NCI-H1105 treated with DMSO at 0.1 percent for 48 hours (cell line): Measurements from ENCODE around the gene HP1BP3.

Source experiments
- DNase-seq: peaks from one replicate; lab custom pipeline; 2025; lab: John Stamatoyannopoulos, UW

The HP1BP3 gene

GRCh38 chr1:20711285-20712214 lies 75.6 kb downstream of the HP1BP3 start:
- DNase-seq: no peak

DNA sequence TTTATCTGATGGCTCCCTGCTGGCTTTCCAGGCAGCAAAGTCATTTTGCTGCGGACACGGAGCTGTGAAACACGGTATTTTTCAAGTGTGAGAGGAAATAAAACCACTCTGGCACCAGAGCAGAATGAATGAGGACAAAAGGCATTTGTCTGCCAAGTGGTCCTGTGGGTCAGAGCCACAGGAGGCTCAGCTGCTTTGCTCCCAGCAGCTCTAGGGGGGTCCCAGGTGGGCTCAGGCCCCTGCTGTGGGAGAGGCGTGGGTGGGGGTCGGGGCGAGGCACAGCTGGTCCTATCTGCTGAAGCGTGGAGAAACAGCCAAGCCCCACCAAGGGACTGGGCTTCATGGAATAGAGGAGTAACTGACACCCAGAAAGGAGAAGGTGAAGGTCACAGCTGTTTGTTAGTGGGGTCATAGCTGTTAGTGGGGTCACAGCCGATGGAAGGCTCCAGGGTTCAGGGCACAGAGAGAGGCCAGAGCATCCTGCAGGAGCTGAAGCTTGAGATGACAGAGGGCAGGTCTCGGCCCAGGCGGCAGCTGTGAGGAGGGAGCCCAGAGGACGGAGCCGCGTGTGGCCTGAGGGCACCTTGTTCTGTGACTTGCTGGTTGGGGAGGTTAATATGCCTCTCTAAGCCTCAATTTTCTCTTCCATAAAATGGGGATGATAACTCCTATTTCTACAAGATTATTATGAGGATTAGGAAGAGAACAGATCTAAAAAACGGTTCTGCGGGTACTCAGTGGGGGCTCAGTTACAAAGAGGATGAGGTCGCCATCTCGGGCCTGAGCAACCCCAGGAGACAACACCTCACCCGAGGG lies 76.4 kb downstream of the HP1BP3 start:
- no peak for DNase-seq

DNA sequence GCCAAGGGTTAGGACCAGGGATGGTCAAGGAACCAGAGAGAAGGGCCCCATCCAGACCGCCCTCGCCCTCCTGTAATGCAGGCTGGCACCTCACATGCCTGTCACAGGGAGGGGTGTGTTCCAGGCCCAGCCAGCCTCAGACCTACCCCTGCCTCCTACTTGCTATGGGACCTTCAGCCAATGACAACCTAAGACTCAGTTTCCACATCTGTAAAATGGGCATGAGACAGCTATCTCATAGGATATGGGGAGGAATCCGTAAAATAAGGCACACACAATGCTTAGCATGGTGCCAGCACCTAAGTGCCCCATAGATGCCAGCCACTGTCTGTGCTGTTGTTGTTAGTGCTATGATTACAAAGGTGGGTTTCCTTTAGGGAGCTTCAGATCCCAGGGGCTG lies 77.2 kb downstream of the HP1BP3 start:
- DNase-seq: no peak

GRCh38 chr1:20708891-20709290 lies 78.2 kb downstream of the HP1BP3 start:
- DNase-seq: no peak

GRCh38 chr1:20708057-20708456 lies 79.0 kb downstream of the HP1BP3 start:
- DNase-seq: no peak

- no peak for DNase-seq
Observed at GRCh38 chr1:20706841-20707240, 80.3 kb downstream of the HP1BP3 start.

DNA sequence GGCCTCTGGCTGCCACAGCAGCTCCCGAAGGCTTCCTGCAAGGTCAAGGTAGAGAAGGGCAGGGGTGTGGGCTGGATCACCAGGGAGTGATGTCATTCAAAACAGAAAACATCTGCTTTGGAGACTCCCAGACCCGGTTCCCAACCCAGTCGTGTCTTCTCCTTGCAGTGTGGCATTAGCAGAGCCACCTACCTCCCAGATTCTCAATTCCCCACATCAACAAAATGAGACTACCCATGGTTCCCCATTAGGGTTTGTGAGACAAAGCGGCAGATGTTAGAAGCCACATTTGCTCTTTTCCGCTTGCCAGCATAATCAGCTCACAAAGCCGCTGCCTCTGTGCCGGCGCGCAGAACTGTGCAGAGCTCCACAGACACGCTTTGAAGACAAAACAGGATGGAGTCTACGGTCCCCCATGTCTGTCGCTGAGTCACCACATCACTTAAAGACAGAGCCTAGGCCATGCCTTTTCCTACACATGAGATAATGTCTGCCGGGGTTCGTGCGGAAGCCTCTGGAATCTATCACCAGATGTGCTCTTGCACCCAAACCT lies 81.8 kb downstream of the HP1BP3 start:
- no peak for DNase-seq

DNA sequence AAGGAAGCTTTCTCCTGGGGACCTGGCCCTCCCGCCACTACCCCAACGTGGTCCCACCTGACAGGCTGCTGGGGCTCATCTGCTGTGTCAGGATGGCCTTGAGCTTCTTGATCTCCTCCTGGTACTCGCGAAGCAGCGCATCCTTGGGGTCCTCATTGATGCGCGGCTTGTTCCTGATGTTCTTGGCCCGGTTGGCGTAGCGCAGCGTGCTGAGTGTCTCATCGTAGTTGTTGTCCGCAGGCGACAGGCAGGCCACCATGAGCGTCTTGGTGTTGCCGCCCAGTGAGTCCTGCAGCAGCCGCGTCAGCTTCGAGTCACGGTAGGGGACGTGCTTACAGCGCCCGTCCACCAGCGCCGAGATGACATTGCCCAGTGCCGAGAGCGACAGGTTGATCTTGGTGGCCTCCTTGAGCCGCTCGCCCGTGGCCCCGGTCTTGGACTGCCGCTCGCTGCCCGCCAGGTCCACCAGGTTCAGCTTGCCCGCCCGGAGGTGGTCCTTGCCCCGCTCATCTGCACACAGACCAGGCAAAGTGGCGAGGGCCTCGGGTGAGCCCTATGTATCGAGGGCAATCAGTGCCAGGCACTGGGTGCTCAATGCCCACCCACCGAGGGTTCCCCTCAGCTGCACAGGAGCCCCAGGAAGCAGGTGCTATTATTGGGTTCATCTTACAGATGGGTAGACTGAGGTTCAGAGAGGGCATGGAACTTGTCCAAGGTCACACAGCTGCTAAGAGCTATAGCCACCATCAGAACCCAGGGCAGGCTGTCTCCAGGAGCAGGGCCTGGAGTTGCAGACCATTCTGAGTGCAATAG lies 82.5 kb downstream of the HP1BP3 start:
- no peak for DNase-seq

GRCh38 chr1:20703124-20703756 lies 83.9 kb downstream of the HP1BP3 start:
- no peak for DNase-seq

DNA sequence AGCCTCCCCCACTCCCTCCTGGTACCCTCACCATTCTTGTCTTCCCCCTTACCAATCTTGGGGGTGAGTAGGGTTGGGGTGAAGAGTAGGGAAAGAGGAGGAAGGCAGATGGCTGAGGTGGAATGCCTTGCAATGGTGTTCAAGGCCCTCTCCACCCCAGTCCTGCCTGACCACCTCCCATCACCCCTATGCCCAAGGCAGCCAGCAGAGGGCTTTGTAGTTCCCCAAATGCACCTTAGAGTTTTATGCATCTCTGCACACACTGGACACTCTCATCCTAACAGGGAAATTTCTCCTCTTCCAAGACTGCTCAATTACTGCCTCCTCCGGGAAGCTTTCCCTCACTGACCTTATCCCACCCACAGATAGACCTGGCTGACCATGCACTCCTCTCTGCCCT lies 84.7 kb downstream of the HP1BP3 start:
- DNase-seq: no peak

DNA sequence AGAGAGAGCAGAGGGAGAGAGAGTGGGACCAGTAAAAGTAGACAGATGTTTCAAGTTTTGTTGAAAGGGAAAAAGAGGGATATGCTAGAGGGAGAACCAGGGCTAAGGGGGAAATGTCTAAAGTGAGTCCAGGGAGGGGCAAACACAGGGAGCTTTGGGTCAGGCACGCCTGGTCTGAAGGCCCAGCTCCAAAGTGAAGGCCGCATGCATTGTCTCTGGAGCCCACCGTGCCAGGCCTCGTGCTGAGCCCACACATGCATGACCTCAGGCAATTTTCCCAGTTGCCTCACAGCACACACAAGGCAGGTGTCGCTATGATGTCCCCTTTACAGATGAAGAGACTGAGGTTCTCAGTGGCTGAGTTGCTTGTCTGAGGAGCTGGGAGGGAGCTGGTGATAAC lies 85.3 kb downstream of the HP1BP3 start:
- DNase-seq: no peak

DNA sequence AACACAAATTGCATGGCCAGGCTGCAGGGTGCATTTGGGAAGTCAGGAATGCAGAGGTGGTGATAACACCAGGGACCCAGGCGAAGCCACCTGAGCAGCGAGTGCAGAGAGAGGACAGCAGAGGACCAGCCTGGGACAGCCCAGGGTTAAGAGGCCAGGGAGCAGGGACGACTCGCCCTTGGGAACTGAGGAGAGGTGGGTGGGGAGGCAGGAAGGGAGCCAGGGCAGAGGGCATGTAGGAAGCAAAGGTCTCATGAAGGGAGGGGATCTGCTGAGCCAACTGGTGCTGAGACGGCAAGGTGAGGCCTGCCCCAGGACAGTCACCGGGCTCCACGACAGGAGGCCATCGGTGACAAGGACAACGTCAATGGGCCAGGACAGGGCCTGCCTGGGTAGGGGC lies 85.7 kb downstream of the HP1BP3 start:
- DNase-seq: no peak

DNA sequence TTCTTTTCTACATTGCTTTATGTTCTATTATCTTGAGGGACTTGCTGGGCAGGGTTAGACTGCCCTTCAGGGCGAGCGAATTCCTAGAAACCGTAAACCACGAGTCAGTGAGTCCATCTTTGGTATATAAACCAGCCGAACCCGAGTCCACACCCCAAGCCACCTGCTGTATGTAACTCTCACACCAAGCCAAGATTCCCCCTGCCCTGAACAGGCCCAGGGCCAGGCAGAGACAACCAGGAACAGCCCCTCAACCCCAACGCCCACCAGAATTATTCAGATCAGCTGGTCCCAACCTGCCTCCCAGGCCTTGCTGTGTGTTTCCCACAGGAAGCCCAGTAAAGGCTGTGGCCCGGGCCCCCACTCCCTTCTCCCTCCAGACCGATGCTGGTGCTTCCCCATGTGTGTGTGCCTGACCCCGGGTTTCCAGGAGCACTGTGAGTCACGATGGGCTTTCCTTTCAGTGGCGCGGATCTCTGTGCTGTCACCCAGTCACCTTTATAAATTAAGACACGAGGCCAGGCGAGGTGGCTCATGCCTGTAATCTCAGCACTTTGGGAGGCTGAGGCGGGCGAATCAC lies 86.4 kb downstream of the HP1BP3 start:
- DNase-seq: no peak

- no peak for DNase-seq
Observed at GRCh38 chr1:20699558-20699957, 87.5 kb downstream of the HP1BP3 start.

- DNase-seq: no peak
Observed at GRCh38 chr1:20698195-20698910, 88.8 kb downstream of the HP1BP3 start.

GRCh38 chr1:20697563-20697962 lies 89.5 kb downstream of the HP1BP3 start:
- no peak for DNase-seq

DNA sequence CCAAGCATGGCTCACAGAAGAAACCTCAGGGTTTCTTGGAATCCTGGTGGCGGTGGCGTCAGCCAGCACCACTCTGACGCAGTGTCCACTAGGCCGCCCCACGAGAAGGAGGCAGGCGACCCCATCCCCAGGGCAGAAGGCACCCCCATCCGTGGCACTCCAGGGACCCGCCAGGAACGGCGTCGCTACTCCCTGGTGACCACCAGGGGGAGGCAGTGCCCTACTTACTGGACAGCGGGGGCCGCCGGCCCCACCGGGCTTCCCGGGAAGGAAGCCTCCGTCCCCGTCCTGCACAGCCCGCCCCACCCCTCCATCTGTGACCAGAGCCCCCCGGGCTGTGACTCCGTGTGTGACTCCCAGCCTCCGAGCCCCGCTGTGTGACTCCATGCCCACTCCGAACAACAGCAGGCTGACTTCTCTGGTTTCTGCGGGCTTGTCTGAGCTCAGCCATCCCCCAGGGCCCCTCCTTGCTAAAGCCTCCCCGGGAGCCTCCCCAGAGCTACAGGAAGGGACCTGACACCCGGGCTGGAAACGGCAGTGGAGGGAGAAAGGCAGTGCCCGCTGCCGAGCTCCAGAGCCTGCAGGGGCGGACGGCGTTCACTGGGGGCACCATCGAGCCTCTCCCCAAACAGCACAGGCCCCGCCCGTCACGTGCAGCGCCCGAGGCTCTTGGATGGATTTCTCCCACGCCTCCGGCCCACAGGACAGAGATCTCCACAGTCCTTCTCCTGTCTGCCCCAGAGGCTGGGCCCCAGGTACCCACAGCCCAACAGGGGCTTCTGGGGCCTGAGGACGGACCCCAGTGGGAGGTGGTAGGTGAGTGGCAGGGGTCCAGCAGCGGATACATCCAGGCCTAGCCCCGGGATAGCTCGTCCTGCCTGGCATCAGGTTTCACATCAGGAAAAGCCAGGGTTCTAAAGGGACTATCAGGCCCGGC lies 90.4 kb downstream of the HP1BP3 start:
- peak; percentile 93 for DNase-seq

- no peak for DNase-seq
Observed at GRCh38 chr1:20695515-20695914, 91.6 kb downstream of the HP1BP3 start.

GRCh38 chr1:20693623-20694022 lies 93.5 kb downstream of the HP1BP3 start:
- no peak for DNase-seq
